ENCODE measurements around the gene FIBCD1.
"Not testable (repeated sequence)": the region's sequence is repeated elsewhere in the genome, so short reads cannot be mapped to it uniquely, and the experiment has no call there.

FIBCD1 gene

GRCh38 chr9:130973686-130974281 is 34.7 kb upstream of the FIBCD1 start:
- DNase-seq (ENCODE audit: low spot score) = no peak

GRCh38 chr9:130972957-130973685 is 34.1 kb upstream of the FIBCD1 start:
- DNase-seq (ENCODE audit: low spot score) = no peak

GRCh38 chr9:130972277-130972956 is 33.4 kb upstream of the FIBCD1 start:
- DNase-seq (ENCODE audit: low spot score) = no peak

- DNase-seq (ENCODE audit: low spot score) = no peak
These were observed 32.3 kb upstream of the FIBCD1 start for GRCh38 chr9:130971294-130971849.

- DNase-seq (ENCODE audit: low spot score) = no peak
These were observed 31.8 kb upstream of the FIBCD1 start for GRCh38 chr9:130970855-130971254.

GRCh38 chr9:130970052-130970451 is 31.0 kb upstream of the FIBCD1 start:
- DNase-seq (ENCODE audit: low spot score) = no peak

GRCh38 chr9:130965680-130966079 is 26.6 kb upstream of the FIBCD1 start:
- DNase-seq (ENCODE audit: low spot score) = no peak

GRCh38 chr9:130963916-130964315 is 24.9 kb upstream of the FIBCD1 start:
- DNase-seq (ENCODE audit: low spot score) = no peak

GRCh38 chr9:130963337-130963908 is 24.4 kb upstream of the FIBCD1 start:
- DNase-seq (ENCODE audit: low spot score) = no peak

- no peak for DNase-seq (ENCODE audit: low spot score)
These were observed 23.6 kb upstream of the FIBCD1 start for GRCh38 chr9:130962418-130963316.

GRCh38 chr9:130961511-130962300 is 22.7 kb upstream of the FIBCD1 start:
- DNase-seq (ENCODE audit: low spot score) = no peak

GRCh38 chr9:130960522-130961378 is 21.7 kb upstream of the FIBCD1 start:
- no peak for DNase-seq (ENCODE audit: low spot score)

- no peak for DNase-seq (ENCODE audit: low spot score)
These were observed 20.8 kb upstream of the FIBCD1 start for GRCh38 chr9:130959809-130960334.

GRCh38 chr9:130958564-130958963 is 19.5 kb upstream of the FIBCD1 start:
- DNase-seq (ENCODE audit: low spot score) = not testable (repeated sequence)

GRCh38 chr9:130957451-130958203 is 18.6 kb upstream of the FIBCD1 start:
- no peak for DNase-seq (ENCODE audit: low spot score)

GRCh38 chr9:130956636-130957450 is 17.8 kb upstream of the FIBCD1 start:
- no peak for DNase-seq (ENCODE audit: low spot score)

GRCh38 chr9:130955947-130956621 is 17.0 kb upstream of the FIBCD1 start:
- DNase-seq (ENCODE audit: low spot score) = no peak

All from HuH-7 (cell line).